GM20000 (cell line): ENCODE measurements around the gene PCGF1.

Source experiments
- DNase-seq: peaks from one replicate; pipeline ENCODE4 v3.0.0; 2012; ENCODE audit warnings: low spot score
- CTCF ChIP-seq: IDR thresholded peaks from 2 replicates; pipeline ENCODE4 v1.5.1; 2012; ENCODE audit warnings: mild to moderate bottlenecking, control low read depth; ENCODE audit errors: extremely low read depth, missing control alignments

PCGF1 gene

DNA sequence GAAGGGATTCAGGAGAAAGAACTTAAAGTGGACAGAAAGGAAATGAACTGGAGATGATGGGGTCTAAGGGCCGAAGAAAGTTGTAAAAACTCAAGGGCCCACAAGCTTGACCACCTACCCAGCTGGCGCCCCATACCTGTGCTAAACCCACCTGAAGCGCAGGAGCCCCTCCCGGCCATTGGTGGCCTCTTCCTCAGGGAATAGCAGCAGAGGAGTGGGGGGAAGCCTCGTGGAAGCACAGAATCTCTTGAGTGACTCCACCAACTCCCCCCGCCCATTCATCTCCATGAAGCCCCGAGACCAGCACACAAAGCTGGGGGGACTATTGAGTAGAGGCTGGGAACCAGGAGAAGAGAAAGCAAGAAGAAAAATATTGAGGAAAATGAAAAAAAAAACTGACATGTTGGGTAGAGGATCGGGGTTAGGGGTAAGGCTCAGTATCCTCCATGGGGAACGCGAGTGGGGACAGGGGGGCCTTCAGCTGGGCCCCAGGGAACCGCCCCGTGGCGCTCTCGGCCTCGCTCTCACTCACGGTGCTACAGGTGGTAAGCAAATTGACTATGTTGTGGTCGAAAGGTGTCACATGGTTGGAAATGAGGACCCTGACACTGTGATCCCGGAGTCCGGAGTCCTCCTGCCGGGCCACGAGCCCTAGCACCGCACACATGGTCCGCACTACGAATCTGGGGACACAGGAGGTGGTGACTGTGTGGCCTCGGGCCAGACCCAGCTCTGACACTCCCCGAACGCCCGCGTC is 21.3 kb upstream of the PCGF1 start:
- DNase-seq, result peak; percentile 35
- no peak for TF ChIP-seq CTCF

DNA sequence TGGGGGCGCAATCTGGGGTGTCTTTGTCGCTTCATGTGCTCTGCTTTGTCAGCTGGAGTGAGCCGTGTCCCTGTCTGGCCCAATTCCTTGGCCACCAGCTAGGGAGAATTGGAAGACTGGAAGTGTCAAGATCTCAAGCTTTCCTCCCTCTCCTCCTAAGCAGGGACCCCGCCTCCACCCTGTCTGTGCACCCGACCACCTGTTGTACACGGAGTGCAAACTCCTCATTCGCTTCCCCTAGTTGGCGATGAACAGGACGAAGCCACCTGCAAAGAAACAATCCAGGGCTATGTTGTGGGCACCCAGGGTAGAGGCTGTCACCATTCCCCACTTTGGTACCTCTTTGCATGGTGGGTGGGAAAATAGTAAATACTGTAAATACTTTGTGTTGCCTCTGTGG is 20.2 kb upstream of the PCGF1 start:
- no peak for TF ChIP-seq CTCF
- DNase-seq, result no peak

GRCh38 chr2:74526649-74527230 is 19.2 kb upstream of the PCGF1 start:
- TF ChIP-seq CTCF, result no peak
- DNase-seq, result no peak

DNA sequence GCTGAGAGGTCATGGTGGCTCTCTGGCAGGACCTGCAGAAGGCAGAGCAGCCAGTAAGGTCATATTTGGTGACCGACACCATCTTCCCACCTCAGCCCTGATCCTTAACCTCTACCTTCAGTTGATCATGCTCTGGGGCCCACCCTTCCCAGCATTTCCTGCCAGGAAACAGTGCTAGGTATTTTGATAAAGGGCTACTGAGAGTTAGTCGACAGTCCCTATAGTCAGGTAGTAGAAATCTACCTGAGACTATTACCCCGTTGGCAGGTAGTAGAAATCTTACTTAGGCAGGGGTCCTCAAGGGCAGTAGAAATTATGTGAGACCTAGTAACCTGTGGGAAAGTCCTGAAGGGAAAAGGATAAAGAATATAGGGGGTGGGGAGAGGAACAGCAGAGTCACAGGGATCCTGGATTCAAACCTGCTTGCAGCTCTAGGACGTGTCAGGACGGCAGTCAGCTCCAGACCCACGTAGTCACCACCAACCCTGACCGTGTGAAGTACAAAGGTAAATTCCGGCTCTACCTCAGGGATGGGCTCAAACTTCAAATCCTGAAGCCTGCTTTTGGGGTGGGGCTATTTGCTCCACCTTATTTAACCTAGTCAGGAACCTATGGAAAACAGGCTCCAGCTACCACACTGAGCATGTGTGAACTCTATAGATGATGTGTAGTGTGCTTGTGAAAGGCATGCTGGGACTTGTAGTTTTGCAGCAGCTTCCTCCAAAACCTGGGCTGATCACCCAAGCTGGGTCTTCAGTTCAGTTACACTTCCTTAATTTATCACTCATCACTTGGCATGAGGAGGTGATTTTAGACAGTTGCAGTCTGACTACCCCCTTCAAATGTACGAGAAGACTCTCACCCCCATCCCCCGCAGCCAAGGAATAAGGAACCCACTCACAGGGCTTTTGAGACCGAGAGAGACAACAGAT is 18.5 kb upstream of the PCGF1 start, which contains the start of gene DQX1:
TSS of gene DQX1 (minus strand) at position 515 of the 932 bp plus-strand sequence. CDS start at position 13, 502 bp downstream.
- peak; percentile 65 for DNase-seq
- TF ChIP-seq CTCF, result no peak

GRCh38 chr2:74524955-74525716 is 17.6 kb upstream of the PCGF1 start:
- TF ChIP-seq CTCF, result no peak
- no peak for DNase-seq

DNA sequence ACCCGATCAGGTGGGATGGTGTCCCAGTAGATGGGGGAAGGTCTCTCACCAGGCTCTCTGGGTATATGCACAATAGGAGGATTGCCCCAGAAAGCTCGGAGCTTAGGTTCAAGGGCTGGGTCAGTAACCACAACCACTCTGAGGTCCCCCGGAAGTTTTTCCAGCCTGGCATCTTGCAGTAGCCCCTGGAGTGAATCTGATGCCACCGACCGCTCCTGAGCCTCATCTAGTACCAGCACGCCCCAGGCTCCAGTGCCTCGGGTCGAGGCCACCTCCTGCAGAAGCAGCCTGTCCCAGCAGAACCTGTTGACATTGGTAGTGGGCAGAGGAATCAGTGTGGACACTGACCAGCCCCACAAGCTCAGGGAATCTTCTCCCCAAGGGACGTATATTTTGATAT is 16.5 kb upstream of the PCGF1 start:
- DNase-seq, result no peak
- no peak for TF ChIP-seq CTCF
